ES-I3 (cell line): ENCODE data around the gene ARID5B.

ENCODE experiments used
- H3K36me3 ChIP-seq: 2 replicates; pipeline ENCODE4 v1.6.1; 2013; ENCODE audit warnings: mild to moderate bottlenecking, low read length, control low read depth, moderate library complexity; ENCODE audit not compliant: insufficient read depth
- H3K4me1 ChIP-seq: 2 replicates; pipeline ENCODE4 v1.6.1; 2013; ENCODE audit warnings: mild to moderate bottlenecking, control low read depth, low read length; ENCODE audit not compliant: insufficient read depth
- H3K9ac ChIP-seq: 2 replicates; pipeline ENCODE4 v1.6.1; 2013; ENCODE audit warnings: low read depth, mild to moderate bottlenecking, low read length, moderate library complexity
- H3K9me3 ChIP-seq: 2 replicates; pipeline ENCODE4 v1.6.1; 2013; ENCODE audit warnings: mild to moderate bottlenecking, low read length, moderate library complexity; ENCODE audit not compliant: control insufficient read depth, insufficient read depth

The ARID5B gene

GRCh38 chr10:62017491-62017870, 116.0 kb downstream of the ARID5B start:
- H3K4me1 ChIP-seq, result peaks cover 23% of the 10 kb centered on the region
- no peaks in the 10 kb centered on the region for H3K9me3 ChIP-seq
- H3K36me3 ChIP-seq, result no peaks in the 10 kb centered on the region
- no peak overlapping the region for H3K9ac ChIP-seq

- Histone ChIP-seq H3K4me1 (peaks cover 23% of the 10 kb centered on the region), H3K9ac (no peak overlapping the region), H3K36me3 (no peaks in the 10 kb centered on the region), H3K9me3 (no peaks in the 10 kb centered on the region; the same call in 1 of the 2 replicates)
These were observed 116.8 kb downstream of the ARID5B start for GRCh38 chr10:62018131-62018911.

- H3K4me1 ChIP-seq, result peaks cover 23% of the 10 kb centered on the region
- no peak overlapping the region for H3K9ac ChIP-seq
- no peaks in the 10 kb centered on the region; the same call in 1 of the 2 replicates for H3K9me3 ChIP-seq
- H3K36me3 ChIP-seq, result no peaks in the 10 kb centered on the region
These were observed 117.7 kb downstream of the ARID5B start for GRCh38 chr10:62019013-62019684.

GRCh38 chr10:62019685-62020359, 118.3 kb downstream of the ARID5B start:
- peaks cover 23% of the 10 kb centered on the region for H3K4me1 ChIP-seq
- no peaks in the 10 kb centered on the region for H3K36me3 ChIP-seq
- no peak overlapping the region for H3K9ac ChIP-seq

GRCh38 chr10:62021128-62021665, 119.7 kb downstream of the ARID5B start:
- no peaks in the 10 kb centered on the region; the same call in 1 of the 2 replicates for H3K9me3 ChIP-seq
- H3K36me3 ChIP-seq, result no peaks in the 10 kb centered on the region
- no peak overlapping the region for H3K9ac ChIP-seq
- peaks cover 23% of the 10 kb centered on the region for H3K4me1 ChIP-seq

More at GRCh38 chr10:62019685-62020359, 118.3 kb downstream of the ARID5B start:
- no peaks in the 10 kb centered on the region; the same call in 1 of the 2 replicates for H3K9me3 ChIP-seq

GRCh38 chr10:62021978-62022802, 120.7 kb downstream of the ARID5B start:
- no peak overlapping the region for H3K9ac ChIP-seq
- H3K9me3 ChIP-seq, result no peaks in the 10 kb centered on the region; the same call in 1 of the 2 replicates
- peaks cover 23% of the 10 kb centered on the region for H3K4me1 ChIP-seq
- H3K36me3 ChIP-seq, result no peaks in the 10 kb centered on the region

GRCh38 chr10:62022830-62023229, 121.3 kb downstream of the ARID5B start:
- Histone ChIP-seq H3K9me3 (no peaks in the 10 kb centered on the region; the same call in 1 of the 2 replicates), H3K36me3 (no peaks in the 10 kb centered on the region), H3K4me1 (peaks cover 23% of the 10 kb centered on the region), H3K9ac (no peak overlapping the region)

GRCh38 chr10:62023329-62023728, 121.8 kb downstream of the ARID5B start:
- H3K9ac ChIP-seq, result no peak overlapping the region
- H3K4me1 ChIP-seq, result peaks cover 23% of the 10 kb centered on the region
- H3K36me3 ChIP-seq, result no peaks in the 10 kb centered on the region

GRCh38 chr10:62024026-62024701, 122.7 kb downstream of the ARID5B start:
- peaks cover 16% of the 10 kb centered on the region for H3K4me1 ChIP-seq
- no peak overlapping the region for H3K9ac ChIP-seq
- H3K9me3 ChIP-seq, result no peaks in the 10 kb centered on the region; the same call in 1 of the 2 replicates
- no peaks in the 10 kb centered on the region for H3K36me3 ChIP-seq

More at GRCh38 chr10:62023329-62023728, 121.8 kb downstream of the ARID5B start:
- no peaks in the 10 kb centered on the region; the same call in 1 of the 2 replicates for H3K9me3 ChIP-seq

GRCh38 chr10:62025134-62025794, 123.8 kb downstream of the ARID5B start:
- H3K9ac ChIP-seq, result no peak overlapping the region

GRCh38 chr10:62025901-62026879, 124.7 kb downstream of the ARID5B start:
- Histone ChIP-seq H3K4me1 (no peaks in the 10 kb centered on the region), H3K36me3 (no peaks in the 10 kb centered on the region), H3K9ac (no peak overlapping the region)

More at GRCh38 chr10:62025134-62025794, 123.8 kb downstream of the ARID5B start:
- Histone ChIP-seq H3K9me3 (no peaks in the 10 kb centered on the region; the same call in 1 of the 2 replicates), H3K36me3 (no peaks in the 10 kb centered on the region), H3K4me1 (peaks cover 5% of the 10 kb centered on the region)

More at GRCh38 chr10:62025901-62026879, 124.7 kb downstream of the ARID5B start:
- H3K9me3 ChIP-seq, result no peaks in the 10 kb centered on the region; the same call in 1 of the 2 replicates
